IMR-90 (cell line): ENCODE results near the gene BTLA. TPM values are rescaled to one million over a fixed set of nuclear protein-coding genes. Genes with fewer than 3 reads are reported as not detected.

Experiments
- ATAC-seq: fragments of 200-7000 bp; cut with Tn5 transposase; 2 replicates; pipeline ENCODE4 v1.9.1; 2020; ENCODE audit warnings: low read depth, mild to moderate bottlenecking, moderate library complexity
- BruUV-seq: library from RNA; stranded (reverse); fragments of 400-500 nt; replicated peaks from 2 replicates; lab custom pipeline; 2021; lab: Mats Ljungman, UMichigan
- CTCF ChIA-PET: fragments of 300-600 bp; formaldehyde crosslinking; extraction: SDS; loops from one replicate; lab custom pipeline; 2021; ENCODE audit warnings: antibody characterized with exemption; lab: Yijun Ruan, JAX
- POLR2A ChIA-PET: fragments of 300-600 bp; sonication (Branson Sonifier 250); formaldehyde crosslinking; loops from one replicate; lab custom pipeline; 2022; ENCODE audit warnings: antibody characterized with exemption; ENCODE audit not compliant: unreplicated experiment; lab: Charles Lee
- DNase-seq: peaks from one replicate; pipeline ENCODE4 v3.0.0; 2013
- H2AFZ ChIP-seq: replicated peaks from 2 replicates; pipeline ENCODE3; 2013; ENCODE audit warnings: low read length, mild to moderate bottlenecking; ENCODE audit not compliant: poor library complexity
- H2AK5ac ChIP-seq: 2 replicates; pipeline ENCODE4 v1.6.1; 2013; ENCODE audit warnings: low read depth, low read length, inconsistent platforms
- H2AK9ac ChIP-seq: replicated peaks from 2 replicates; pipeline ENCODE3; 2013; ENCODE audit warnings: mild to moderate bottlenecking, low read depth, low read length, moderate library complexity; ENCODE audit not compliant: poor library complexity
- H2BK120ac ChIP-seq: 2 replicates; pipeline ENCODE4 v1.6.1; 2013; ENCODE audit warnings: low read depth, low read length, inconsistent platforms
- H2BK15ac ChIP-seq: 3 replicates; pipeline ENCODE4 v1.6.1; 2013; ENCODE audit warnings: low read depth, low read length, inconsistent platforms
- H2BK20ac ChIP-seq: 2 replicates; pipeline ENCODE4 v1.6.1; 2013; ENCODE audit warnings: low read depth, mild to moderate bottlenecking, inconsistent platforms, low read length, moderate library complexity
- H2BK5ac ChIP-seq: 2 replicates; pipeline ENCODE4 v1.6.1; 2013; ENCODE audit warnings: mild to moderate bottlenecking, low read depth, low read length, inconsistent platforms; ENCODE audit not compliant: poor library complexity, severe bottlenecking
- H3K14ac ChIP-seq: replicated peaks from 2 replicates; pipeline ENCODE4 v1.6.1; 2013; ENCODE audit warnings: low read depth, low read length, inconsistent platforms
- H3K18ac ChIP-seq: 2 replicates; pipeline ENCODE4 v1.6.1; 2013; ENCODE audit warnings: low read depth, low read length, control low read depth
- H3K23ac ChIP-seq: 2 replicates; pipeline ENCODE4 v1.6.1; 2013; ENCODE audit warnings: low read depth, low read length, inconsistent platforms
- H3K27ac ChIP-seq: 2 replicates; pipeline ENCODE4 v1.5.1; 2013; ENCODE audit warnings: mild to moderate bottlenecking, control low read depth, low read length; ENCODE audit not compliant: insufficient read depth
- H3K27me3 ChIP-seq: 2 replicates; pipeline ENCODE4 v1.6.1; 2013; ENCODE audit warnings: low read length; ENCODE audit not compliant: control insufficient read depth, insufficient read depth
- H3K36me3 ChIP-seq: 2 replicates; pipeline ENCODE4 v1.6.1; 2013; ENCODE audit warnings: low read length, mixed read lengths; ENCODE audit not compliant: control insufficient read depth, insufficient read depth
- H3K4ac ChIP-seq: 2 replicates; pipeline ENCODE4 v1.6.1; 2013; ENCODE audit warnings: low read depth, low read length, inconsistent platforms
- H3K4me1 ChIP-seq: 2 replicates; pipeline ENCODE4 v1.6.1; 2013; ENCODE audit warnings: low read length, mixed read lengths; ENCODE audit not compliant: control insufficient read depth, insufficient read depth
- H3K4me2 ChIP-seq: 2 replicates; pipeline ENCODE4 v1.6.1; 2013; ENCODE audit warnings: low read depth, mild to moderate bottlenecking, control low read depth, low read length, moderate library complexity
- H3K4me3 ChIP-seq: 2 replicates; pipeline ENCODE4 v1.5.1; 2013; ENCODE audit warnings: low read depth, mild to moderate bottlenecking, control low read depth, low read length, moderate library complexity; ENCODE audit not compliant: insufficient read depth
- H3K56ac ChIP-seq: 2 replicates; pipeline ENCODE4 v1.6.1; 2013; ENCODE audit warnings: low read length, inconsistent platforms; ENCODE audit not compliant: insufficient read depth; ENCODE audit errors: extremely low read depth
- H3K79me1 ChIP-seq, 2 experiments: 2 replicates each; pipeline ENCODE4 v1.6.1; 2013; ENCODE audit warnings: low read length in 2 of 2, inconsistent platforms in 1 of 2, low read depth in 1 of 2
- H3K9ac ChIP-seq: 2 replicates; pipeline ENCODE4 v1.6.1; 2013; ENCODE audit warnings: low read depth, low read length, control low read depth
- H3K9me1 ChIP-seq: 2 replicates; pipeline ENCODE4 v1.6.1; 2013; ENCODE audit warnings: low read length, inconsistent platforms; ENCODE audit not compliant: insufficient read depth
- H3K9me3 ChIP-seq: 2 replicates; pipeline ENCODE4 v1.6.1; 2013; ENCODE audit warnings: low read length; ENCODE audit not compliant: control insufficient read depth, insufficient read depth
- H4K20me1 ChIP-seq: 2 replicates; pipeline ENCODE4 v1.6.1; 2013; ENCODE audit warnings: low read length, inconsistent platforms; ENCODE audit not compliant: insufficient read depth
- H4K5ac ChIP-seq: 2 replicates; pipeline ENCODE4 v1.6.1; 2013; ENCODE audit warnings: mild to moderate bottlenecking, low read depth, low read length, control low read depth
- H4K8ac ChIP-seq, 2 experiments: 2 replicates each; pipeline ENCODE4 v1.6.1; 2013; ENCODE audit warnings: low read depth in 2 of 2, low read length in 2 of 2, control low read depth in 1 of 2, inconsistent platforms in 1 of 2
- H4K91ac ChIP-seq: 2 replicates; pipeline ENCODE4 v1.6.1; 2013; ENCODE audit warnings: low read depth, low read length, inconsistent platforms; ENCODE audit not compliant: insufficient read depth
- BHLHE40 ChIP-seq: fragments of 150-350 bp; IDR thresholded peaks from 2 replicates; pipeline ENCODE4 v1.6.1; 2016; ENCODE audit warnings: mild to moderate bottlenecking, low read depth, low read length
- CEBPB ChIP-seq: IDR thresholded peaks from 2 replicates; pipeline ENCODE4 v1.6.1; 2012; ENCODE audit warnings: low read depth, low read length, improper control_type of control experiment
- MAFK ChIP-seq: IDR thresholded peaks from 2 replicates; pipeline ENCODE4 v1.6.1; 2012; ENCODE audit warnings: low read depth, low read length, improper control_type of control experiment
- MXI1 ChIP-seq: IDR thresholded peaks from 2 replicates; pipeline ENCODE4 v1.6.1; 2012; ENCODE audit warnings: low read depth, mild to moderate bottlenecking, low read length, moderate library complexity, borderline replicate concordance
- POLR2A ChIP-seq: IDR thresholded peaks from 2 replicates; pipeline ENCODE4 v1.6.1; 2012; ENCODE audit warnings: mild to moderate bottlenecking, low read depth, low read length
- RAD21 ChIP-seq: IDR thresholded peaks from 2 replicates; pipeline ENCODE4 v1.6.1; 2012; ENCODE audit warnings: low read length, improper control_type of control experiment
- RFX5 ChIP-seq: IDR thresholded peaks from 2 replicates; pipeline ENCODE4 v1.8.0; 2012; ENCODE audit warnings: low read depth, mild to moderate bottlenecking, low read length, moderate library complexity
- dilution Hi-C: fragments of 300-500 bp; cut with HindIII; formaldehyde crosslinking; loops from one replicate; pipeline ENCODE4 v1.14.3; 2018; ENCODE audit warnings: low sequenced_read_pairs; ENCODE audit not compliant: unreplicated experiment
- in situ Hi-C: fragments of 300-500 bp; cut with MboI; formaldehyde crosslinking; loops from 3 replicates; pipeline ENCODE4 v1.14.3; 2019; ENCODE audit warnings: low sequenced_read_pairs, inconsistent platforms, mixed read lengths
- intact Hi-C: fragments of 100-400 bp; cut with micrococcal nuclease; formaldehyde crosslinking; loops from 2 replicates; pipeline ENCODE4 v1.10.0; 2022
- polyA plus RNA-seq, 3 experiments: library from polyadenylated mRNA; depleted of rRNA; stranded (reverse); fragments of >200 nt; gene quantifications; 2 replicates each; pipeline ENCODE4 v1.2.3, GENCODE V29; 2012; ENCODE audit warnings: low replicate concordance in 1 of 3
- total RNA-seq: library from RNA; depleted of rRNA; stranded (reverse); fragments of >200 nt; gene quantifications from 2 replicates; pipeline ENCODE4 v1.2.3, GENCODE V29; 2012
- TF ChIP-seq, protein P1 (sequence below): conservative IDR thresholded peaks from 2 replicates; pipeline ENCODE4 v1.5.1; 2012; ENCODE audit warnings: mild to moderate bottlenecking, low read depth, low read length, improper control_type of control experiment
- TF ChIP-seq, protein P2 (sequence below): fragments of 150-350 bp; IDR thresholded peaks from 2 replicates; pipeline ENCODE4 v1.6.1; 2016; ENCODE audit warnings: low read depth, mild to moderate bottlenecking, low read length, moderate library complexity, borderline replicate concordance

BTLA gene
- total and polyA plus RNA-seq, 2 of the 4 experiments (the other 2 are of a cell fraction), result not detected

GRCh38 chr3:112481302-112481721, 18.0 kb downstream of the BTLA start:
- dilution Hi-C loops, result no loop called here
- no peak overlapping the region for H4K8ac ChIP-seq
- no peak overlapping the region for H3K56ac ChIP-seq
- no peak overlapping the region for H3K14ac ChIP-seq
- H3K79me1 ChIP-seq, result no peaks in the 10 kb centered on the region
- no peaks in the 10 kb centered on the region for H3K4me1 ChIP-seq
- no TSS peak for BruUV-seq
- no peak overlapping the region for H4K5ac ChIP-seq
- in situ Hi-C loops, result no loop called here
- H3K23ac ChIP-seq, result no peak overlapping the region
- TF ChIP-seq CEBPB (no peak), MXI1 (no peak), POLR2A (no peak), MAFK (no peak), BHLHE40 (no peak), RAD21 (no peak), RFX5 (no peak)
- TF ChIP-seq, protein P1, sequence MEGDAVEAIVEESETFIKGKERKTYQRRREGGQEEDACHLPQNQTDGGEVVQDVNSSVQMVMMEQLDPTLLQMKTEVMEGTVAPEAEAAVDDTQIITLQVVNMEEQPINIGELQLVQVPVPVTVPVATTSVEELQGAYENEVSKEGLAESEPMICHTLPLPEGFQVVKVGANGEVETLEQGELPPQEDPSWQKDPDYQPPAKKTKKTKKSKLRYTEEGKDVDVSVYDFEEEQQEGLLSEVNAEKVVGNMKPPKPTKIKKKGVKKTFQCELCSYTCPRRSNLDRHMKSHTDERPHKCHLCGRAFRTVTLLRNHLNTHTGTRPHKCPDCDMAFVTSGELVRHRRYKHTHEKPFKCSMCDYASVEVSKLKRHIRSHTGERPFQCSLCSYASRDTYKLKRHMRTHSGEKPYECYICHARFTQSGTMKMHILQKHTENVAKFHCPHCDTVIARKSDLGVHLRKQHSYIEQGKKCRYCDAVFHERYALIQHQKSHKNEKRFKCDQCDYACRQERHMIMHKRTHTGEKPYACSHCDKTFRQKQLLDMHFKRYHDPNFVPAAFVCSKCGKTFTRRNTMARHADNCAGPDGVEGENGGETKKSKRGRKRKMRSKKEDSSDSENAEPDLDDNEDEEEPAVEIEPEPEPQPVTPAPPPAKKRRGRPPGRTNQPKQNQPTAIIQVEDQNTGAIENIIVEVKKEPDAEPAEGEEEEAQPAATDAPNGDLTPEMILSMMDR, result no peak
- TF ChIP-seq, protein P2, sequence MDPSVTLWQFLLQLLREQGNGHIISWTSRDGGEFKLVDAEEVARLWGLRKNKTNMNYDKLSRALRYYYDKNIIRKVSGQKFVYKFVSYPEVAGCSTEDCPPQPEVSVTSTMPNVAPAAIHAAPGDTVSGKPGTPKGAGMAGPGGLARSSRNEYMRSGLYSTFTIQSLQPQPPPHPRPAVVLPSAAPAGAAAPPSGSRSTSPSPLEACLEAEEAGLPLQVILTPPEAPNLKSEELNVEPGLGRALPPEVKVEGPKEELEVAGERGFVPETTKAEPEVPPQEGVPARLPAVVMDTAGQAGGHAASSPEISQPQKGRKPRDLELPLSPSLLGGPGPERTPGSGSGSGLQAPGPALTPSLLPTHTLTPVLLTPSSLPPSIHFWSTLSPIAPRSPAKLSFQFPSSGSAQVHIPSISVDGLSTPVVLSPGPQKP, result no peak
- no peak overlapping the region for H2BK20ac ChIP-seq
- H3K36me3 ChIP-seq, result no peaks in the 10 kb centered on the region
- DNase-seq (no peak), ATAC-seq (no peak)
- no peak overlapping the region for H4K91ac ChIP-seq
- no peak overlapping the region for H2AK9ac ChIP-seq
- no peak overlapping the region for H3K18ac ChIP-seq
- H2BK15ac ChIP-seq, result no peak overlapping the region
- H4K20me1 ChIP-seq, result no peaks in the 10 kb centered on the region
- H3K4me2 ChIP-seq, result no peak overlapping the region
- H3K27me3 ChIP-seq, result no peaks in the 10 kb centered on the region; the same call in none of the 2 replicates
- CTCF ChIA-PET, result no interaction called here
- H2BK5ac ChIP-seq, result no peak overlapping the region
- intact Hi-C loops, result no loop called here
- H2AK5ac ChIP-seq, result no peak overlapping the region
- H2BK120ac ChIP-seq, result no peak overlapping the region
- no peak overlapping the region for H3K9ac ChIP-seq
- H3K4me3 ChIP-seq, result no peak overlapping the region
- no peaks in the 10 kb centered on the region for H3K9me1 ChIP-seq
- H3K9me3 ChIP-seq, result no peaks in the 10 kb centered on the region
- no peak overlapping the region for H3K4ac ChIP-seq
- POLR2A ChIA-PET, result no interaction called here
- H2AFZ ChIP-seq, result no peak overlapping the region
- no peak overlapping the region for H3K27ac ChIP-seq
